ENCODE measurements around the gene COPB2. TPM values are rescaled to one million over a fixed set of nuclear protein-coding genes. Genes with fewer than 3 reads are reported as not detected.
"Not testable (repeated sequence)": the region's sequence is repeated elsewhere in the genome, so short reads cannot be mapped to it uniquely, and the experiment has no call there.

COPB2 gene
- total RNA-seq, 5 donors from 2014 or later (not counting 1 experiment from before 2014, with no cell fraction given): 25.6 to 76.6 (median 68.2) TPM

DNA sequence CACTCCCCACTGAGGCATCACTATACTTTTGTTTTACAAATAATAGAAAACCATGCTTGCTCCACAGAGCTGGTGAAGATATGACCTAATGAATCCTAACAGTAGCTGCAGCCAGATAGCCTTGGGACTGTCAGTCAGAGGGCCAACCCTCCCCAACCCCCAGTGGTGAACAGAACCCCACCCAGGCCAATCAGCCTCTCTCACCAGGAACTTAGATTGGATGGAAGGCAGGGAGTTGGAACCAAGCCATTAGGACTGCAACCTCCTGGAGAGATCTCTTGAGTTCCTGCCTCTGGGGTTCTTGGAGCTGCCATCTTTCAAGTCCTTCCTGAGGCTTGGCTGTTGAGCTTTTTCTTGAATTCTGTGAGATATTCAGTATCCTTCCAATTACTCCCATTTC is 48.7 kb downstream of the COPB2 start:
- no peak for DNase-seq
- H3K9me3 ChIP-seq: no peaks in the 10 kb centered on the region
- Mint-ChIP-seq H3K27ac (no peak overlapping the region), H3K4me3 (no peak overlapping the region), H3K36me3 (no peaks in the 10 kb centered on the region), H3K4me1 (peaks cover 7 to 9% (median 8%) of the 10 kb centered on the region in 3 donors), H3K27me3 (peaks cover 3 to 5% of the 10 kb centered on the region in 2 donors), H3K9me3 (peaks cover 0 to 9% (median 3%) of the 10 kb centered on the region in 3 donors)
- no peaks in the 10 kb centered on the region for H3K36me3 ChIP-seq (ENCODE audit: control insufficient read depth in 2 of 2, extremely low read depth in 1 of 2, insufficient read depth in 1 of 2, low read length in 1 of 2)
- no peak overlapping the region for H3K4me3 ChIP-seq (ENCODE audit: control insufficient read depth in 1 of 2, extremely low read depth in 1 of 2, low read length in 1 of 2)
- ChIA-PET CTCF (interaction anchor here in 1 of 2 donors (0.6 kb wide), 1 partner anchor 339 kb away, joined by 3 read pairs; no protein-coding TSS in a partner anchor), POLR2A (interaction anchor here in 1 of 2 donors (0.6 kb wide), 1 partner anchor 12 kb away, joined by 3 read pairs; no protein-coding TSS in a partner anchor)
- peaks cover 0 to 10% of the 10 kb centered on the region in 2 experiments for H3K27me3 ChIP-seq (replicated peaks in 1 of 2; ENCODE audit: control insufficient read depth in 2 of 2, extremely low read depth in 1 of 2, insufficient read depth in 2 of 2, low read length in 1 of 2)
- H3K4me1 ChIP-seq (ENCODE audit: control insufficient read depth in 1 of 2, extremely low read depth in 1 of 2, insufficient read depth in 2 of 2, low read length in 2 of 2): peaks cover 14 to 18% of the 10 kb centered on the region in 2 experiments
- no peak for ATAC-seq (replicated peaks in 1 of 4)
- no peak overlapping the region for H3K27ac ChIP-seq (ENCODE audit: low read length)

DNA sequence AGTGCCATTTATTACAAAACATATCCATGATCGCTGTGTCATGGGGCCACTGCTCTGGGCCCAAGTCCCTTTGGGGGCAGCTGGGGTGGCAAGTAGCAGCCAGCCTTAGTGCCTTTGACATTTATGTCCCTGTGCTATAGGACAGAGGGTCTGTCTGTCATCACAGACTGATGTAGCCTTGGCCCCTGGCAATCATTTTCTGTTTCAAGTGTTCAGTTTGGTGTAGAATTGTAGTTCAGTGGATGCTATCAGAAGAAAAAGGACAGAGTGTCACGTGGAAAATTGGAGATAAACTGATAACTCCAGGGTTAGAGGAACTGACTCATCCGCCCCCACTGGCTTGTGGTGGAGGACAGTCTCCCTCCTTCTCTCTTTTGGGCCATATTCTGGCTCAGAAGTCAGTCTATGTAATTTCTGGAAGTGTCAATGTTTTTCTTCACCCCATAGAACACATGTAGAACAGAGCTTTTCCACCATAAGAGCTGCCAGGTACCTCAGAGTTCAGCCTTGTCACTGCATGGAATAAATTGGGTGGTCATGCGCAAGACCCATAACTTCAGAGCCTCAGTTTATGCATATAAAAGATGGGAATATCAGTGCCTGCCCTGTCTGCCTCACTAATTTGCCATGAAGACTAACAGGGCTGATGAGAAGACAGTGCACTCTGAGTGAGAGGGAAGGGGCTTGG is 50.1 kb downstream of the COPB2 start:
- 100% methylated on average over 1 of the region's 4 CpGs for WGBS (ENCODE audit: insufficient coverage)
- H3K36me3 Mint-ChIP-seq: no peaks in the 10 kb centered on the region
- H3K27me3 ChIP-seq (replicated peaks in 1 of 2; ENCODE audit: control insufficient read depth in 2 of 2, extremely low read depth in 1 of 2, insufficient read depth in 2 of 2, low read length in 1 of 2): peaks cover 0 to 10% of the 10 kb centered on the region in 2 experiments
- H3K4me3 Mint-ChIP-seq: no peak overlapping the region
- H3K36me3 ChIP-seq (ENCODE audit: control insufficient read depth in 2 of 2, extremely low read depth in 1 of 2, insufficient read depth in 1 of 2, low read length in 1 of 2): no peaks in the 10 kb centered on the region
- POLR2A ChIA-PET: no interaction called here
- no peak overlapping the region for H3K27ac Mint-ChIP-seq
- DNase-seq (no peak), ATAC-seq (replicated peaks in 1 of 4) (no peak)
- peaks cover 5 to 6% of the 10 kb centered on the region in 2 donors for H3K27me3 Mint-ChIP-seq
- H3K9me3 Mint-ChIP-seq: peaks cover 0 to 9% (median 3%) of the 10 kb centered on the region in 3 donors
- peaks cover 7 to 9% (median 8%) of the 10 kb centered on the region in 3 donors for H3K4me1 Mint-ChIP-seq
- CTCF ChIA-PET: interaction anchor here in 1 of 2 donors (0.5 kb wide), 1 partner anchor 773 kb away, joined by 5 read pairs; no protein-coding TSS in a partner anchor
- H3K9me3 ChIP-seq: no peaks in the 10 kb centered on the region
- no peak overlapping the region for H3K27ac ChIP-seq (ENCODE audit: low read length)
- H3K4me3 ChIP-seq (ENCODE audit: control insufficient read depth in 1 of 2, extremely low read depth in 1 of 2, low read length in 1 of 2): no peak overlapping the region
- H3K4me1 ChIP-seq (ENCODE audit: control insufficient read depth in 1 of 2, extremely low read depth in 1 of 2, insufficient read depth in 2 of 2, low read length in 2 of 2): peaks cover 2 to 10% of the 10 kb centered on the region in 2 experiments

DNA sequence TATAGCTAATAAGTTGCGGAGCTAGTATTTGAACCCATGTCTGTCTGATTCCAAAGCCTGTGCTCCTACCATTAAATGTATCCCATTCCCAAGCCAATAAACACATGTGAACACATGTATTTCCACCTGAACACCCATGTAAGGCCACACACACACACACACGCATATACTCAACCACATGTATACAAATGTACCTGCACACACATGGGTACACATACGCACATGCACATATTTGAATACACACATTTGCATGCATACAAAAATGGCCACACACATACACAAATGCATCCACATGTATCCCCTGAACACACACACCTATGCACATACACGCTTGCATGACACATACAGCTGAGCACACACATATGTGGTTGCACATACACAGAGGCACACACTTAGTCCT is 51.0 kb downstream of the COPB2 start:
- POLR2A ChIA-PET: no interaction called here
- ATAC-seq (replicated peaks in 1 of 4) (no peak), DNase-seq (no peak)
- peaks cover 0 to 9% (median 3%) of the 10 kb centered on the region in 3 donors for H3K9me3 Mint-ChIP-seq
- Histone ChIP-seq H3K9me3 (no peaks in the 10 kb centered on the region), H3K4me1 (ENCODE audit: control insufficient read depth in 1 of 2, extremely low read depth in 1 of 2, insufficient read depth in 2 of 2, low read length in 2 of 2) (peaks cover 0 to 3% of the 10 kb centered on the region in 2 experiments), H3K27me3 (replicated peaks in 1 of 2; ENCODE audit: control insufficient read depth in 2 of 2, extremely low read depth in 1 of 2, insufficient read depth in 2 of 2, low read length in 1 of 2) (peaks cover 0 to 10% of the 10 kb centered on the region in 2 experiments), H3K4me3 (ENCODE audit: control insufficient read depth in 1 of 2, extremely low read depth in 1 of 2, low read length in 1 of 2) (no peak overlapping the region), H3K27ac (ENCODE audit: low read length) (no peak overlapping the region), H3K36me3 (ENCODE audit: control insufficient read depth in 2 of 2, extremely low read depth in 1 of 2, insufficient read depth in 1 of 2, low read length in 1 of 2) (no peaks in the 10 kb centered on the region)
- WGBS (ENCODE audit: insufficient coverage): 95% methylated on average over 3 of the region's 4 CpGs
- H3K27me3 Mint-ChIP-seq: peaks cover 6% of the 10 kb centered on the region in 2 donors
- no peak overlapping the region for H3K27ac Mint-ChIP-seq
- CTCF ChIA-PET: no interaction called here
- H3K4me1 Mint-ChIP-seq: peaks cover 4 to 6% (median 6%) of the 10 kb centered on the region in 3 donors
- H3K36me3 Mint-ChIP-seq: no peaks in the 10 kb centered on the region
- no peak overlapping the region for H3K4me3 Mint-ChIP-seq

DNA sequence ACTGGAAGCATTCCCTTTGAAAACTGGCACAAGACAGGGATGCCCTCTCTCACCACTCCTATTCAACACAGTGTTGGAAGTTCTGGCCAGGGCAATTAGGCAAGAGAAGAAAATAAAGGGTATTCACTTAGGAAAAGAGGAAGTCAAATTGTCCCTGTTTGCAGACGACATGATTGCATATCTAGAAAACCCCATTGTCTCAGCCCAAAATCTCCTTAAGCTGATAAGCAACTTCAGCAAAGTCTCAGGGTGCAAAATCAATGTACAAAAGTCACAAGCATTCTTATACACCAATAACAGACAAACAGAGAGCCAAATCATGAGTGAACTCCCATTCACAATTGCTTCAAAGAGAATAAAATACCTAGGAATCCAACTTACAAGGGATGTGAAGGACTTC is 54.8 kb downstream of the COPB2 start:
- ATAC-seq (replicated peaks in 1 of 4); H3K4me1 ChIP-seq (ENCODE audit: control insufficient read depth in 1 of 2, extremely low read depth in 1 of 2, insufficient read depth in 2 of 2, low read length in 2 of 2); H3K9me3 Mint-ChIP-seq; CTCF ChIA-PET; H3K27ac Mint-ChIP-seq; H3K36me3 Mint-ChIP-seq; H3K4me3 Mint-ChIP-seq; H3K4me3 ChIP-seq (ENCODE audit: control insufficient read depth in 1 of 2, extremely low read depth in 1 of 2, low read length in 1 of 2); H3K4me1 Mint-ChIP-seq; H3K36me3 ChIP-seq (ENCODE audit: control insufficient read depth in 2 of 2, extremely low read depth in 1 of 2, insufficient read depth in 1 of 2, low read length in 1 of 2); H3K27ac ChIP-seq (ENCODE audit: low read length); POLR2A ChIA-PET; DNase-seq; H3K9me3 ChIP-seq: not testable (repeated sequence)
- WGBS (ENCODE audit: insufficient coverage): no CpG with 5 or more reads among the region's 1 CpG
- peaks cover 2 to 24% of the 10 kb centered on the region in 2 experiments for H3K27me3 ChIP-seq (replicated peaks in 1 of 2; ENCODE audit: control insufficient read depth in 2 of 2, extremely low read depth in 1 of 2, insufficient read depth in 2 of 2, low read length in 1 of 2)
- H3K27me3 Mint-ChIP-seq: peaks cover 28% of the 10 kb centered on the region in 2 donors

DNA sequence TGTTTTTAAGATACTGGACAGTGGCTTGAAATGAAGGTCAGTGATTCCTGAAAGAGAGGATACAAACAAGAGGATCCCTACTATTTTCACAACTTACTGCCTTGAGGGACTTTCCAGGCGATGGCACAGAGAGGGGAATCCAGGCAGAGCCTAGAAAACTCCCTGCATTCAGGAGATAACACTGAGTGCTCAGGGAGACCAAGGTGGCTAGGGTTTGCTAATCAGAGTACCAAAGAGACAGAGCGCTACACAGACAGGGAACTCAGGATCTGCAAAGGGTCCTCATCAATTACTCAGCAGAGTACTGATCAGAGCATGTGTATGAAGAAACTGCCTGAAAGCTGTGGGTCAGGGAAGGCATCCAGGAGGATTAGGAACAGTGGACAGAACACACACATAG is 57.4 kb downstream of the COPB2 start:
- peaks cover 2 to 10% of the 10 kb centered on the region in 2 experiments for H3K4me1 ChIP-seq (ENCODE audit: control insufficient read depth in 1 of 2, extremely low read depth in 1 of 2, insufficient read depth in 2 of 2, low read length in 2 of 2)
- peaks cover 2 to 25% of the 10 kb centered on the region in 2 experiments for H3K27me3 ChIP-seq (replicated peaks in 1 of 2; ENCODE audit: control insufficient read depth in 2 of 2, extremely low read depth in 1 of 2, insufficient read depth in 2 of 2, low read length in 1 of 2)
- DNase-seq: no peak
- Mint-ChIP-seq H3K4me3 (no peak overlapping the region), H3K27ac (no peak overlapping the region), H3K9me3 (no peaks in the 10 kb centered on the region), H3K36me3 (no peaks in the 10 kb centered on the region), H3K4me1 (peaks cover 9 to 23% (median 19%) of the 10 kb centered on the region in 3 donors), H3K27me3 (peaks cover 28% of the 10 kb centered on the region in 2 donors)
- no peak overlapping the region for H3K4me3 ChIP-seq (ENCODE audit: control insufficient read depth in 1 of 2, extremely low read depth in 1 of 2, low read length in 1 of 2)
- WGBS (ENCODE audit: insufficient coverage): no CpG with 5 or more reads among the region's 2 CpGs
- H3K27ac ChIP-seq (ENCODE audit: low read length): no peak overlapping the region
- no peaks in the 10 kb centered on the region for H3K9me3 ChIP-seq
- POLR2A ChIA-PET: no interaction called here
- H3K36me3 ChIP-seq (ENCODE audit: control insufficient read depth in 2 of 2, extremely low read depth in 1 of 2, insufficient read depth in 1 of 2, low read length in 1 of 2): no peaks in the 10 kb centered on the region
- no peak for ATAC-seq (replicated peaks in 1 of 4)
- CTCF ChIA-PET: interaction anchor here in 1 of 2 donors (0.6 kb wide), 1 partner anchor 413 kb away, joined by 3 read pairs; no protein-coding TSS in a partner anchor

DNA sequence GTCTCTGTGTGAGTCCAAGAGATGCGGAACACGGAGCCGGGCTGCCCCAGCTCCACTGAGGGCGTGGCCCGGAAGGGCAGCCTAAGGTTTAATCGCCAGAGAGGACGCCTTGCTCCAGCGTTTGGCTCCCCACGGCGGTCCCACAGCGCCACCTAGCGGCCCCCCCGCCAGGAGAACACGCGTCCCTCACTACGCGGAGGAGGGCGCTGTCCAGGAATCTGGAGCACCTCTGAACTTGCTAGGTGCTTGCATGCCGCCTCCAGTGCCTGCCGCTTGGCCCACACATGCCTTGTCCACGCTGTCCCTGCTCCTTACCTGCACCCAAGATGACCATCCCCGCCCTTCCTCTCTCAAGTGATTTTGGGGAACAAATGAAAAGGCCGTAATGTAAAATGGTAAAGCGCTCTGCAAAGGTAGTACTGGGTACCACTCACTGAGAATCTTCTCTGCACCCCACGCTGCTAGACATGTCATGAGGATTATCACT is 60.0 kb downstream of the COPB2 start:
- no peak overlapping the region for H3K27ac Mint-ChIP-seq

More for the DNA sequence above, 60.0 kb downstream of the COPB2 start:
- Histone ChIP-seq H3K36me3 (ENCODE audit: control insufficient read depth in 2 of 2, extremely low read depth in 1 of 2, insufficient read depth in 1 of 2, low read length in 1 of 2) (no peaks in the 10 kb centered on the region), H3K27me3 (replicated peaks in 1 of 2; ENCODE audit: control insufficient read depth in 2 of 2, extremely low read depth in 1 of 2, insufficient read depth in 2 of 2, low read length in 1 of 2) (peaks cover 2 to 31% of the 10 kb centered on the region in 2 experiments), H3K9me3 (no peaks in the 10 kb centered on the region), H3K4me3 (ENCODE audit: control insufficient read depth in 1 of 2, extremely low read depth in 1 of 2, low read length in 1 of 2) (peak overlapping the region; percentile 29 to 42), H3K4me1 (ENCODE audit: control insufficient read depth in 1 of 2, extremely low read depth in 1 of 2, insufficient read depth in 2 of 2, low read length in 2 of 2) (peaks cover 2 to 10% of the 10 kb centered on the region in 2 experiments), H3K27ac (ENCODE audit: low read length) (no peak overlapping the region)
- Mint-ChIP-seq H3K27me3 (peaks cover 24 to 28% of the 10 kb centered on the region in 2 donors), H3K4me1 (peaks cover 9 to 23% (median 19%) of the 10 kb centered on the region in 3 donors), H3K4me3 (peak overlapping the region; percentile 60 to 64 (median 63)), H3K9me3 (no peaks in the 10 kb centered on the region), H3K36me3 (no peaks in the 10 kb centered on the region)
- WGBS (ENCODE audit: insufficient coverage): 5% methylated on average over 22 of the region's 25 CpGs
- ChIA-PET POLR2A (interaction anchor here in 1 of 2 donors (0.7 kb wide), 1 partner anchor 12 kb away, joined by 3 read pairs; no protein-coding TSS in a partner anchor), CTCF (interaction anchor here (0.5 to 2.9 kb wide), 8 partner anchors 10 to 910 kb away, joined by 3 to 10 read pairs (median 4); no protein-coding TSS in a partner anchor)
- ATAC-seq (replicated peaks in 1 of 4) (peak; percentile 90 to 97 (median 92)), DNase-seq (peak; percentile 59 to 90 (median 80))

All from T-cell (primary cell).